ENCODE data around the gene MIA. TPM values are rescaled to one million over a fixed set of nuclear protein-coding genes. Genes with fewer than 3 reads are reported as not detected.
"Not testable (repeated sequence)": the region's sequence is repeated elsewhere in the genome, so short reads cannot be mapped to it uniquely, and the experiment has no call there.

The MIA gene
- total RNA-seq (2021) (0.75 and 0.85 TPM in 2 replicates), Bru-seq, nascent RNA (percentile 32 among the genes with signal in this experiment), BruChase-seq, experiment 1, labeled RNA remaining after a 2-hour chase (percentile 31 among the genes with signal in this experiment), BruChase-seq, experiment 2, labeled RNA remaining after a 6-hour chase (percentile 56 among the genes with signal in this experiment)
- long read RNA-seq, partial matches to known transcripts = 0 of 1 reads
- long read RNA-seq, other reads (novel, unspliced or antisense) = 0 of 1 reads

GRCh38 chr19:40774916-40775631 is at the start of gene MIA:
Gene MIA (plus strand): TSS chr19:40775521. CDS start chr19:40775543, 22 bp downstream.
- Histone ChIP-seq H3K36me3 (ENCODE audit: insufficient read depth, low read length, poor library complexity, severe bottlenecking) (no peaks in the 10 kb centered on the region), H3K27me3 (replicated peaks; ENCODE audit: insufficient read depth, low read depth, low read length, poor library complexity) (no peaks in the 10 kb centered on the region), H3K27ac (ENCODE audit: low read depth, low read length, poor library complexity, severe bottlenecking) (no peak within 1 kb of the TSS), H3K4me1 (ENCODE audit: insufficient read depth, low read length, poor library complexity, severe bottlenecking) (peaks cover 12% of the 10 kb centered on the region), H3K4me3 (ENCODE audit: low read depth, low read length, poor library complexity, severe bottlenecking) (no peak within 1 kb of the TSS), H3K9me3 (ENCODE audit: low read depth, low read length, poor library complexity, severe bottlenecking) (no peaks in the 10 kb centered on the region)
- POLR2A ChIA-PET (ENCODE audit: low non-redundant PET) = interaction anchor here (0.5 kb wide), 1 partner anchor 84 kb away, joined by 4 read pairs; no protein-coding TSS in a partner anchor
- TF ChIP-seq CTCF (conservative IDR thresholded peaks at IDR 0.05; ENCODE audit: low read depth, low read length) (no peak), EZH2 (IDR thresholded peaks at IDR 0.05; ENCODE audit: borderline replicate concordance, low read depth, low read length, poor library complexity, severe bottlenecking) (no peak)
- no TSS peak for BruUV-seq (replicated peaks)
- CTCF ChIA-PET = no interaction called here
- intact Hi-C loops (cut with micrococcal nuclease; ENCODE audit: unreplicated experiment) = no loop called here
- DNase-seq (ENCODE audit: low spot score) = no peak

- H3K4me1 ChIP-seq (ENCODE audit: insufficient read depth, low read length, poor library complexity, severe bottlenecking) = no peaks in the 10 kb centered on the region
- ChIA-PET CTCF (no interaction called here), POLR2A (ENCODE audit: low non-redundant PET) (no interaction called here)
- DNase-seq (ENCODE audit: low spot score) = no peak
- H3K9me3 ChIP-seq (ENCODE audit: low read depth, low read length, poor library complexity, severe bottlenecking) = no peaks in the 10 kb centered on the region
- H3K4me3 ChIP-seq (ENCODE audit: low read depth, low read length, poor library complexity, severe bottlenecking) = no peak overlapping the region
- no peak for TF ChIP-seq EZH2 (IDR thresholded peaks at IDR 0.05; ENCODE audit: borderline replicate concordance, low read depth, low read length, poor library complexity, severe bottlenecking)
- TF ChIP-seq CTCF (conservative IDR thresholded peaks at IDR 0.05; ENCODE audit: low read depth, low read length) = no peak
- peaks cover 11% of the 10 kb centered on the region for H3K36me3 ChIP-seq (ENCODE audit: insufficient read depth, low read length, poor library complexity, severe bottlenecking)
- H3K27ac ChIP-seq (ENCODE audit: low read depth, low read length, poor library complexity, severe bottlenecking) = no peak overlapping the region
- H3K27me3 ChIP-seq (replicated peaks; ENCODE audit: insufficient read depth, low read depth, low read length, poor library complexity) = no peaks in the 10 kb centered on the region
- BruUV-seq (replicated peaks) = no TSS peak
- intact Hi-C loops (cut with micrococcal nuclease; ENCODE audit: unreplicated experiment) = no loop called here
Measured at GRCh38 chr19:40726279-40726678, 49.0 kb upstream of the MIA start.

GRCh38 chr19:40730065-40730464 is 45.3 kb upstream of the MIA start:
- CTCF ChIA-PET; BruUV-seq (replicated peaks); intact Hi-C loops (cut with micrococcal nuclease; ENCODE audit: unreplicated experiment); DNase-seq (ENCODE audit: low spot score); H3K4me3 ChIP-seq (ENCODE audit: low read depth, low read length, poor library complexity, severe bottlenecking); H3K27ac ChIP-seq (ENCODE audit: low read depth, low read length, poor library complexity, severe bottlenecking); POLR2A ChIA-PET (ENCODE audit: low non-redundant PET); H3K9me3 ChIP-seq (ENCODE audit: low read depth, low read length, poor library complexity, severe bottlenecking); H3K4me1 ChIP-seq (ENCODE audit: insufficient read depth, low read length, poor library complexity, severe bottlenecking); H3K27me3 ChIP-seq (replicated peaks; ENCODE audit: insufficient read depth, low read depth, low read length, poor library complexity): not testable (repeated sequence)
- H3K36me3 ChIP-seq (ENCODE audit: insufficient read depth, low read length, poor library complexity, severe bottlenecking) = peaks cover 17% of the 10 kb centered on the region

GRCh38 chr19:40732304-40732703 is 43.0 kb upstream of the MIA start:
- H3K36me3 ChIP-seq (ENCODE audit: insufficient read depth, low read length, poor library complexity, severe bottlenecking) = peaks cover 15% of the 10 kb centered on the region
- POLR2A ChIA-PET (ENCODE audit: low non-redundant PET); H3K27me3 ChIP-seq (replicated peaks; ENCODE audit: insufficient read depth, low read depth, low read length, poor library complexity); H3K9me3 ChIP-seq (ENCODE audit: low read depth, low read length, poor library complexity, severe bottlenecking); intact Hi-C loops (cut with micrococcal nuclease; ENCODE audit: unreplicated experiment); CTCF ChIA-PET; DNase-seq (ENCODE audit: low spot score); H3K27ac ChIP-seq (ENCODE audit: low read depth, low read length, poor library complexity, severe bottlenecking); BruUV-seq (replicated peaks); H3K4me1 ChIP-seq (ENCODE audit: insufficient read depth, low read length, poor library complexity, severe bottlenecking); H3K4me3 ChIP-seq (ENCODE audit: low read depth, low read length, poor library complexity, severe bottlenecking): not testable (repeated sequence)
